ENCODE results near the gene FYN. TPM values are rescaled to one million over a fixed set of nuclear protein-coding genes. Genes with fewer than 3 reads are reported as not detected.

The FYN gene
- total RNA-seq, 1 experiment from 2014 or later = 7.2 TPM

DNA sequence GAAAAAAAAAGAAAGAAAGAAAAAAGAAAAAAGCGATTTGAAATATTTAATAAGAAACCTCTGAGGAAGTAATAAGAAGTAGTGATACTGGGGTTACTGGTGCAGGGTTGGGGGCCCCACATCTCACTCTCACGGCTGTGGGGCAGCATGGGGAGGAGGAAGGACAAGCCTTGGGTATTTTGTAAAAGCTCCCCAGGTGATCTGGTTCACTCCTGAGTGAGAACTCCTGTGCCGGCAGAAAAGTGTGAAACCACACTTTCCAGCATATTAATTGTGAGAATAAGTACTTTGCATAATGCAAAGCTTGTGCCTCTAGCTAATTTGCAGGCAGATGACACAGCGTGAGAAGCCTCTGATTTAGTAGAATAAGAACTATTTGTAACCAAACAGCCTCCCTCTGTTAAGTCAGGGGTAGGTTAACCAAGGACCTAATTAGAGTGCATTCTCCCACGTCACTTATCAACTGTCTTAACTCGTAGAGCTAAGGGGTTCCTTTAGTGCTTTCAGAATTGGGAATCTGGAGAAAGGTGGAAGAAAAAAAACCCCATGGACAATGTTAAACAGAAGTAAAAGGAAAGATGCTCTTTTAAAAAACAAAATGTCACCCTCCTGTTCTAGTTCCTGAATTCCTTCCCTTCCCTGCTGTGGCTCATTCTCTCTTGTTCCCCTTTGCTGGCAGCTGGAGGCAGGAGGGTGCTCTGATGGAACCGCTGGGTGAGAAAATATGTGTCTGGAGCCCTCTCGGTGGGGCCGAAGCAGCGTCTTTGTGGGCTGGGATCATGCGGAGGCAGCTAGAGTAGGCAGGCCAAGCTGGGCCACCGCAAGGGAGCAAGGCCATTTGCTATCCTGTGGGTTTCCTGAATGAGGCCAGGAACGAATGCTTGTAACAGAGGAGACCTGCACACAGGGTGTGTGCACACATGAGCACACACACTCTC is 108.7 kb downstream of the FYN start:
- Histone ChIP-seq H3K27me3 (replicated peaks; ENCODE audit: control insufficient read depth, insufficient read depth, low read length) (no peaks in the 10 kb centered on the region), H3K9me3 (no peaks in the 10 kb centered on the region), H3K36me3 (ENCODE audit: control insufficient read depth, insufficient read depth, low read length) (no peaks in the 10 kb centered on the region), H3K4me1 (no peaks in the 10 kb centered on the region), H3K4me3 (ENCODE audit: low read depth, low read length) (no peak overlapping the region)
- peaks cover 7% of the 10 kb centered on the region for H3K27me3 Mint-ChIP-seq (ENCODE audit: insufficient read depth, unreplicated experiment)
- no peak for DNase-seq
- no peak overlapping the region for H3K27ac Mint-ChIP-seq (ENCODE audit: unreplicated experiment)
- H3K4me1 Mint-ChIP-seq (ENCODE audit: low read depth, unreplicated experiment) = no peaks in the 10 kb centered on the region
- no peak for TF ChIP-seq CTCF (IDR thresholded peaks at IDR 0.05; ENCODE audit: insufficient read depth in 1 of 2, low read depth in 1 of 2, low read length in 1 of 2, severe bottlenecking in 1 of 2, unreplicated experiment in 1 of 2)
- ChIA-PET POLR2A (no interaction called here), CTCF (no interaction called here)
- no peaks in the 10 kb centered on the region for H3K36me3 Mint-ChIP-seq (ENCODE audit: insufficient read depth, unreplicated experiment)
- H3K9me3 Mint-ChIP-seq (ENCODE audit: unreplicated experiment) = no peaks in the 10 kb centered on the region
- no peak overlapping the region for H3K4me3 Mint-ChIP-seq (ENCODE audit: unreplicated experiment)
- intact Hi-C loops (cut with micrococcal nuclease; ENCODE audit: unreplicated experiment) = no loop called here
- no TSS peak for BruUV-seq (replicated peaks)

- H3K36me3 ChIP-seq (ENCODE audit: control insufficient read depth, insufficient read depth, low read length) = no peaks in the 10 kb centered on the region
- intact Hi-C loops (cut with micrococcal nuclease; ENCODE audit: unreplicated experiment) = no loop called here
- H3K4me1 Mint-ChIP-seq (ENCODE audit: low read depth, unreplicated experiment) = no peaks in the 10 kb centered on the region
These were observed 109.9 kb downstream of the FYN start for GRCh38 chr6:111763381-111763780.

GRCh38 chr6:111761783-111762312 is 111.4 kb downstream of the FYN start:
- no peak overlapping the region for H3K4me3 ChIP-seq (ENCODE audit: low read depth, low read length)
- H3K27me3 Mint-ChIP-seq (ENCODE audit: insufficient read depth, unreplicated experiment) = peaks cover 3% of the 10 kb centered on the region
- no peaks in the 10 kb centered on the region for H3K4me1 Mint-ChIP-seq (ENCODE audit: low read depth, unreplicated experiment)
- H3K36me3 Mint-ChIP-seq (ENCODE audit: insufficient read depth, unreplicated experiment) = peaks cover 4% of the 10 kb centered on the region
- no peak overlapping the region for H3K27ac Mint-ChIP-seq (ENCODE audit: unreplicated experiment)
- ChIA-PET CTCF (no interaction called here), POLR2A (no interaction called here)
- no peak overlapping the region for H3K4me3 Mint-ChIP-seq (ENCODE audit: unreplicated experiment)
- H3K9me3 Mint-ChIP-seq (ENCODE audit: unreplicated experiment) = no peaks in the 10 kb centered on the region
- DNase-seq = no peak
- H3K4me1 ChIP-seq = no peaks in the 10 kb centered on the region
- H3K36me3 ChIP-seq (ENCODE audit: control insufficient read depth, insufficient read depth, low read length) = no peaks in the 10 kb centered on the region
- no peaks in the 10 kb centered on the region for H3K27me3 ChIP-seq (replicated peaks; ENCODE audit: control insufficient read depth, insufficient read depth, low read length)
- no peaks in the 10 kb centered on the region for H3K9me3 ChIP-seq
- intact Hi-C loops (cut with micrococcal nuclease; ENCODE audit: unreplicated experiment) = no loop called here
- BruUV-seq (replicated peaks) = no TSS peak
- TF ChIP-seq CTCF (IDR thresholded peaks at IDR 0.05; ENCODE audit: insufficient read depth in 1 of 2, low read depth in 1 of 2, low read length in 1 of 2, severe bottlenecking in 1 of 2, unreplicated experiment in 1 of 2) = no peak

More at GRCh38 chr6:111763381-111763780, 109.9 kb downstream of the FYN start:
- Histone ChIP-seq H3K4me3 (ENCODE audit: low read depth, low read length) (no peak overlapping the region), H3K9me3 (no peaks in the 10 kb centered on the region), H3K4me1 (no peaks in the 10 kb centered on the region), H3K27me3 (replicated peaks; ENCODE audit: control insufficient read depth, insufficient read depth, low read length) (no peaks in the 10 kb centered on the region)
- DNase-seq = no peak
- H3K36me3 Mint-ChIP-seq (ENCODE audit: insufficient read depth, unreplicated experiment) = peaks cover 4% of the 10 kb centered on the region
- TF ChIP-seq CTCF (IDR thresholded peaks at IDR 0.05; ENCODE audit: insufficient read depth in 1 of 2, low read depth in 1 of 2, low read length in 1 of 2, severe bottlenecking in 1 of 2, unreplicated experiment in 1 of 2) = no peak
- no peak overlapping the region for H3K27ac Mint-ChIP-seq (ENCODE audit: unreplicated experiment)
- ChIA-PET CTCF (no interaction called here), POLR2A (no interaction called here)
- H3K27me3 Mint-ChIP-seq (ENCODE audit: insufficient read depth, unreplicated experiment) = peaks cover 3% of the 10 kb centered on the region
- H3K9me3 Mint-ChIP-seq (ENCODE audit: unreplicated experiment) = no peaks in the 10 kb centered on the region
- BruUV-seq (replicated peaks) = no TSS peak
- no peak overlapping the region for H3K4me3 Mint-ChIP-seq (ENCODE audit: unreplicated experiment)
